Activated CD4-positive, alpha-beta T cell treated with anti-CD3 and anti-CD28 coated beads, Interleukin-2, amount 50 U/mL, for 4 hours (primary cell): ENCODE results near the gene POGK.
"Not testable (repeated sequence)": the region's sequence is repeated elsewhere in the genome, so short reads cannot be mapped to it uniquely, and the experiment has no call there.

Experiments
- DNase-seq, 2 experiments: peaks; one replicate each; pipeline ENCODE4 v3.0.0-alpha.2; 2020

Gene POGK

DNA sequence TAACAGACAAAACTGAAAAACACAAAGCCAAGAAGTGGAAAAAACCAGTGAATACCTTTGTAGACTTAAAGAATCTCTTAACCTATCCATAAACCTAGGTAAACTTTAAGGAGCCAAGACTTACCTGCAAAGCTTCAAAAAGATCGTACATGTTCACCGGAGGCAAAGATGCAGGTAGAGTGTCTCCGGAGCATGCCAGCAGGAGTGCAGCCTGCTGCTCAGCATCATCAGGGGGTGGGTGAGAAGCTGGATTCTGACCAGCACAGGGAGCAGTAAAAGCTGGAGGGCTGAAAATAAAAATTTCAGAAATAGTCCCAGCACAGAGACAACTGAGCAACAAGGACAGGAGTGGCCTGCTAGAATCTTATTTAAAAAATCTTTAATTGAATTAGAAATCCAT lies 18.7 kb downstream of the POGK start:
- DNase-seq, result no peak

DNA sequence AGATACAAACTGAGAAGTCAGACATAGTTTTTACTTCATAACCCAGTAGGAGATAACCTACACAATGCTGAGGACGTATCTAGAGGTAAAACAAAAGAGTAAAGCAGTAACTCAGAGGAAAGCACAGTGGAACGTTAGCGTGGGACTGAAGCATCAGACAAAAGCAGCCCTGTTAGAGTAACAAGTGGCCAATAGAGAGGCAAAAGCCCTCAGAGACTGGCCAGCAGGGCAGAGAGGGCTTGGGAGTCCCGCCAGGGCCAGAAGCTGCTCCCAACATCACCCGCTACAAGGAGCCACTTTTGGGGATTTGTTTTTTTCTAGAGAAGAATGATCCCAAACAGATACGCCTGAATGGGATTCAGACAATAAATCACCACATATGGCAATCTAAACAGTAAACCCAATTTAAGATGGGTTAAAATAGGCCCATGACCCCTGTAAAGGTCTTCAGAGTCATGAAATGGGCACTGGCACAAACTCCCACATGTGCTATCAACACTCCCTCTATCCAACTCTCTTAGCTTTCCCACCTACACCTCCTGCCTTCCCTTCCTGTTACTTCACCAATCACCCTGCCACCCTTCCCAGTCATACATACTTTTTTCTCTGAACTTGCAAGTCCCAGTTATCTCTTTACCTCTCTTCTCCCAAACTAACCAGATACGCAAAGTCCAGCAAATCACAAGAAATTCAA lies 19.6 kb downstream of the POGK start:
- DNase-seq, result no peak

DNA sequence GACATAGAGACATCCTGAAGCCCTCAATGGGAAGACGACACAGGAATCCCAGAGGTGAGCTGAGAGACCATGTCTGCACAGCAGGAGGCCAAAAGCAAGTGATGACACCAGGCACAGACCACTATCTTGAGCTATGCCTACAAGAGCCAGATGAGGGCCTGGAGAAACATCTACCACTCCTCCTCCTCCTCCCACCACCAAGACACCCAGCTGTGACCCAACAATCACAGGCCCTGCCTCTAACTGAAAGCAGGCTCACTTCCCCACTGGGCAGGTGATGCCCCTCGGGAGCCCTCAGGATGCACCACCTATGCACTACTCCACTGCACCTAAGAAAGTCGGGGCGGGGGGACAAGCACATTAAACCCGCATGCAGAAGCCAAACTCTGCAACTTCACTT lies 20.3 kb downstream of the POGK start:
- DNase-seq, result no peak

DNA sequence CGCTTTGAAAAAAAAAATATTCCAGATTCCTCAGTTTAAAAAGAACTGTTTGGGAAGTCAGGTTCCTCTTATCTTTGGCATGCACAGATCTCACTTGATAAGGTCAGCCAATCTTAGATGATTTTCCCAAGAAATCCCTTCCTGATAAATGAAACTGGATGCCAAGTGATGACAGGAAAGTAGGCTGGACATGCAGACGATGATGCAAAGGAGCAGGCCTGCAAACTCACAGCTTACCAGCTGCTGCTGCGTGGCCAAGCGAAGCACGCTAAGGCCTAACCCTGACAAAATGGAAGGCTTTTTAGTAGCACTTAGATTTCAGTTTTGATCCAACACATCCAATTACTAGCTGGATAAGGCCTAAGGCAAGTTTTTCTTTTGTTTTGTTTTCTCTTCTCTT lies 26.7 kb downstream of the POGK start:
- no peak for DNase-seq

DNA sequence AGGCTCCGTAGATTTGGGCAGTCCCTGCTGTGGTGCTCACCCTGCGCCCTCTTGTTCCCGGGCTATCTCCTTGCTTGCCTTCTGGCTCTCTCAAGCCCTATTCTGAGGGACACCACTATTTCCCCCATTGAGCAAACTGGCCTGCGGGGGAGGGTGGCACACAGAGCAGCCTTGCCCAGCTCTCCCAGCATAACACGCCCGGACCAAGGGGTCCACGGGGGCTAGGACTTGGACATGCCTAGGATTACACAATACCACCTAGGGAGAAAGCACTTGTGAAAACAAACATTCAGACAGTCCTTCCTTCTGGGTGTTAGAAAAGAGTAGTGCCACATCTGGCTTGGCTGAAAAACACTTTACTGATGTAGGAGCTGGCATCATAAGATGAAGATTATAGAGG lies 29.4 kb downstream of the POGK start:
- no peak for DNase-seq

DNA sequence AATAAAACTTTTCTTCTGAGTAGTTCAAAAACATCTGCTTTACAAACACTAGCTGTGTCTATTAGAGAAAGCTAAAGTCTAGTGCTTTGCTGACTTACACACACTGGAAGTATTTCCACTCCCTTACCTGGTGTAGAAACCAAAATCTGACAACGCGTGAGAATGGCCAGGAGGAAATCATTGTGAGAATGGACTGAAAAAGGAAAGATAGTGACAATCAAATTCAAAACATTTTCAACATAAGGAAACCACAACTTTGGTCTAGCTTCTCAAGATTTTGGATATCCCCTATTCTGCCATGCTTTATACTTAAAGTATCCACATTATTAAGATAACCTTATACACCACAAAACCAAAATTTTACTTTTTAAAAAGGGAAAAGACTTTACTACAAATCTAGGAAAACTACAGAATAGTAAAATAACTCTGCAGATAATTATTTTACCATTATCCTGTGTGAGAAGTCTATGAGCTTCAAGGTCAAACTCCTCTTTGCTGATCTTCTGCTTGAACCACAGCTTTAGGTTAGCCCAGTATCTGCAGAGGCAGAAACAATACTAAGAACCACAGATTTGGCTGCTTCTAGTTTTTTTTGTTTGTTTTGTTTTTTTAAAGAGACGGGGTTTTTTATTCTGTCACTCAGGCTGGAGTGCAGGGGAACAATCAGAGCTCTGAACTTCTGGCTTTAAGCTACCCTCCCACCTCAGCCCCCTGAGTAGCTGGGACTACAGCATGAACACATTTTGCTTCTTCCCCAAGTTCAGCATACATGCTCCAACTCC lies 30.2 kb downstream of the POGK start:
- DNase-seq, result no peak

DNA sequence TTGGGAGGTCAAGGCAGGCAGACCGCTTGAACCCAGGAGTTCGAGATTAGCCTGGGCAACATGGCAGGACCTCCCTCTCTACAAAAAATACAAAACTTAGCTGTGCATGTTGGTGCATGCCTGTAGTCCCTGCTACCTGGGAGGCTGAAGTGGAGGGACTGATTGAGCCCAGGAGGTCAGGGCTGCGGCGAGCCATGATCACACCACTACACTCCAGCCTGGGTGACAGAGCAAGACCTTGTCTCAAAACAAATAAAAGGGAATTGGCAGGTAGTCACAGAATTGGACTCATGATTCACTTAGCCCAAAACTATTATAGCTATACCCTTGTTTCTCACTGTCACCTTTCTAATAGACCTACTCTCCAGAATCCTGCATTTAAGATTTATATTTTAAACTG lies 31.3 kb downstream of the POGK start:
- no peak for DNase-seq

DNA sequence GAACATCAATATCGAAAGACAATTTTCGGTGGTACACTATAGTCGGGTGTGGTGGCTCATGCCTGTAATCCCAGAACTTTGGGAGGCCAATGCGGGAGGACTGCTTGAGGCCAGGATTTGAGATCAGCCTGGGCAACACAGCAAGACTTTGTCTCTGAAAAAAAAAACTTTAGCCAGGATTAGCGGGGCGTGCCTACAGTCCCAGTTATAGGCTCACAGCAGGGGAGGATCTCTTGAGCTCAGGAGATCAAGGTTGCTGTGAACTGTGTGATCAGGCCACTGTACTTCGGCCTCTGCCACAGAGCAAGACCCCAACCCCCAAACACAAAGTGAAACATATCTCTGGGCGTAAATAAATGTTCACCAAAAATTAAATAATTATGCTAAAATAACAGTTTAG lies 35.2 kb downstream of the POGK start:
- no peak for DNase-seq

DNA sequence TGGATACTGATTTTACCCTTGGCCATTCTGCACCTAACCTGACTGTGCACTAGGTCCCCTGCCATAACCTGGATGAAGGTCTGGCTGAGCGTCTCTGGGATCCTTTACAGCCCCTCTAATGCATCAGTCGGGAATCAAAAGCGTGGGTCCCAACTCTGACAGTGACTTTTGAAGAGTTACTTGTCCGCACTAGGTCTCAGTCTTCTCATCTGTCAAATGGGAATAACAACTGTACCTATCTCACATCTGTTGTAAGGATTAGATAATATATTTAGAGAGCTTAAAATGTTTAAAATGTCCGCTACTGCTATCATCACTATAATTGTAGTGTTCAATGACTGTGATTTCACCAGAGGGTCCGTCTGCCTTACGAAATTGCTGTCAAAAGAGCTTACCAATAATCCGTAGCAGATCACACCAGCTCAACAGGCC lies 36.0 kb downstream of the POGK start:
- DNase-seq, result no peak

DNA sequence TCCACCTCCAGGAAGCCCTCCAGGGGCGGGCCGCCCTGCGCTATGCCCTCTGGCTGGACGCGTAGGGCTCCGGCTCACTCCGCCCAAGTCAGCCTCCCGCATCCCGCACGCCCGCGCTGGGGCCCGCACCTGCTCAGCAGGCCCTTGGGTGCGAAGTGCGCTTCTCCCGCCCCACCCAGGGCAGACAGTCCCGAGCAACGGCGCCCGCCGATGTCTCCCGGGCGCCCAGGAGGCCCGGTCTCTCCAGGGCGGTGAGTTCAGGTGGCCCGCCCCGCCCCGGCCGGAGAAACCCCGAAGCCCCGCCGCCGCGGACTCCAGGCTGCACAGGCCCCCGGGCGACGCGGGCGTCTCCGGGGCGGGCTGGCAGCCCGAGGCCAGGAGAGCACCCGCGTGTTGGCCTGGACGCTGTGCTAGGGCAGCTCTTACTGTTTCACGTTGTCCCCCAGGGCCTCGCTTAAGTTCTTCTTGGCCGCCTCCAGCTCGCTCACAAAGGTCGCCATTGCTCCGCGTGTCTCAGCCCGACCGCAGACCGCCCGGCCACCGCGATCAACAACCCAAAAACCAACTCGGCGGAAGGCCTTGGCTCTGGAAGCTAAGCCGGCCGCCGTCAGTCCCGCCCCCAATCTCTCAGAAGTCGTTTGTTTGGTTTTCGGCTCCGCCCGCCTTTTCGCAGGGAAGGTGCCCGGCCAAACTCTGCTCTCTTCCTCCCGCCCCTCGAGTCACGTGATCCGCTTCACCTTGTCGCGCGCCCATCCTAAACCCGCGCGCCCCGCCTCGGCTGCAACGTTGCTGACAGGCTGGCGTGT lies 36.7 kb downstream of the POGK start, which contains the start of gene TADA1:
TSS of gene TADA1 (minus strand) at position 531 of the 806 bp plus-strand sequence. CDS start at position 500, 31 bp downstream.
- DNase-seq, result peak; percentile 99

DNA sequence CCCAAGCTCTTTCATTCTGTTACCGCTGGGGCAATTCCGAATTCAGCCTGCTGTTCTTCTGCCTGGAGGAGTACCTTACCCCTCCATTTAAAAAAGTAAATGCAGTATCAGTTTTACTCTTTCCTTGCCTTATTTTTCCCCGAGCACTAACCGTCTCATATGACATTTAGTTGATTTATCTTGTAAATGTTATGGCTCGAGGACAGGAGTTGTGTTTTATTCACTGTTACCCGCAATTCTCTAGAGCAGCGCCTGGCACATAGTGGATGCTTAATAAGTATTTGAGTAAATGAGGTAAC lies 37.2 kb downstream of the POGK start:
- DNase-seq, result no peak

DNA sequence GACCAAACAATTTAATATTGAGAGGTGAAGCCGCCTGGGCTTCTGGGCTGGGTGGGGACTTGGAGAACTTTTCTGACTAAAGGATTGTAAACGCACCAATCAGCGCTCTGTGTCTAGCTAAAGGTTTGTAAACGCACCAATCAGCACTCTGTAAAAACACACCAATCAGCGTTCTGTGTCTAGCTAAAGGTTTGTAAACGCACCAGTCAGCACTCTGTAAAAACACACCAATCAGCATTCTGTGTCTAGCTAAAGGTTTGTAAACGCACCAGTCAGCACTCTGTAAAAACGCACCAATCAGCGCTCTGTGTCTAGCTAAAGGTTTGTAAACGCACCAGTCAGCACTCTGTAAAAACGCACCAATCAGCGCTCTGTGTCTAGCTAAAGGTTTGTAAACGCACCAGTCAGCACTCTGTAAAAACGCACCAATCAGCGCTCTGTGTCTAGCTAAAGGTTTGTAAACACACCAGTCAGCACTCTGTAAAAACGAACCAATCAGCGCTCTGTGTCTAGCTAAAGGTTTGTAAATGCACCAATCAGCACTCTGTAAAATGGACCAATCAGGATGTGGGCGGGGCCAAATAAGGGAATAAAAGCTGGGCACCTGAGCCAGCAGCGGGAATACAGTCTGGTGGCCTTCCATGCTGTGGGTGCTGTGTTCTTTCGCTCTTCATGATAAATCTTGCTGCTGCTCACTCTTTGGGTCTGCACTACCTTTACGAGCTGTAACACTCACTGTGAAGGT lies 39.1 kb downstream of the POGK start:
- DNase-seq, result not testable (repeated sequence)

DNA sequence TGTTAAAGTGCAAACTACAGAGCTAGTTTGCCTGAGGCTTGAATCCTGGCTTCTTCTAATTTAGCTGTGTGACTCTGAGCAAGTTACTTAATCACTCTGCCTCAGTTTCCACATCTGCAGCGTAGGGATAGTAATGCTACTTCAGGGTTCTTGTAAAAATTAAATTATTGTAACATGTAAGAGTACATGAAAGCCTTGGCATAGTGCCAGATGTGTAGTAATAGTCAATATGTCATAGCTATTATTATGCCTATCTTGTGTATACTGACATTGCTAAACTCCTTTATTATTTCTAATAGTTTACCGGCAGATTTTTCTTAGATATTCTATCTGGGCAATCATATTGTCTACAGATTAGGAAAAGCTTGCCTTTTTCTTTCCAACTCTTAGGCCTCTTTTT lies 43.6 kb downstream of the POGK start:
- no peak for DNase-seq

DNA sequence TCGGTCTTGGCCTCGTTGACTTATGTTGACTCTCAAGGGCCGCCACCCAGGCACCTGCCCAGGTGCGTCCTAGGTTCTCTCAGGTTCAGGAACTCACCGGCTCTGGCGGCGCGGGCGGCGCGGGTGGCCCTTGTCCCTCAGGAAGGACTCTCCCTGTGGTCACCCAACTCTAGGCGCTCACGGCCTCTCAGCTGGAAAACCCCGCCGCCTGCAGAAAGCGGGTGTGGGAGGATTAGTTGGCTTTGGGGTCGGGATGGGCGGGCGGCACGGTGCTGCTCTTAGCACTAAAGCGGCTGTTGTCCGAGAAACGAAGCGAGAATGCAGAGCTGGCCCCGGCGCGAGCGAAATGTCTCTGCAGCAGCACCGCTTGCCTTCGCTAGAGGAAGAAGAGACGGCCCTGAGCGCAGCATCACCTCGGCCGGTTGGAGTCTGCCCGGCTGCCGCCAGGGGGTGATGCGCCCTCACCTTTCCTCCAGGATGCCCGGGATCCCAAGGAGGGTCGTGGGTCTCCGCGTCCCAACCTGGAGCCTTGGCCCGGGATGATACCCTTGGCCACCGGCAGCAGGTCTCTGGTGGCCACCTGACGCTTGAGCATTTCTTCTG lies 44.9 kb downstream of the POGK start:
- peak; percentile 2 for DNase-seq

DNA sequence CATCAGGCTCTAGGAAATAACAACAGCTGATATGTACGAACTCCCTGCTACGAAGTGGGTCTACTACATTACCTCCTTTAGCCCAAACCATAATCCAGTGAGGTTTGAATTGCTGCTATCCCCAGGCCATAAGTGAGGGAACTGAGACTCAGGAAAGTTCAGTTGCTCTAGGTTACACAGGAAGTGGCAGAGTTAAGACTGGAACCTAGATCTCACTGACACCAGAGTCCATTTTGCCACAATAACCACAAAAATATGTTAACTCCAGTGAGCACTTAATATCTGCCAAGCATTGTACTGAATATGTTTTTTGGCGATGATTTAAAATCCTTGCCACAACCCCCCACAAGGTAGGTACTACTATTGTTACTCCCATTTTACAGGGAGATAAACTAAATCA lies 45.7 kb downstream of the POGK start:
- no peak for DNase-seq

DNA sequence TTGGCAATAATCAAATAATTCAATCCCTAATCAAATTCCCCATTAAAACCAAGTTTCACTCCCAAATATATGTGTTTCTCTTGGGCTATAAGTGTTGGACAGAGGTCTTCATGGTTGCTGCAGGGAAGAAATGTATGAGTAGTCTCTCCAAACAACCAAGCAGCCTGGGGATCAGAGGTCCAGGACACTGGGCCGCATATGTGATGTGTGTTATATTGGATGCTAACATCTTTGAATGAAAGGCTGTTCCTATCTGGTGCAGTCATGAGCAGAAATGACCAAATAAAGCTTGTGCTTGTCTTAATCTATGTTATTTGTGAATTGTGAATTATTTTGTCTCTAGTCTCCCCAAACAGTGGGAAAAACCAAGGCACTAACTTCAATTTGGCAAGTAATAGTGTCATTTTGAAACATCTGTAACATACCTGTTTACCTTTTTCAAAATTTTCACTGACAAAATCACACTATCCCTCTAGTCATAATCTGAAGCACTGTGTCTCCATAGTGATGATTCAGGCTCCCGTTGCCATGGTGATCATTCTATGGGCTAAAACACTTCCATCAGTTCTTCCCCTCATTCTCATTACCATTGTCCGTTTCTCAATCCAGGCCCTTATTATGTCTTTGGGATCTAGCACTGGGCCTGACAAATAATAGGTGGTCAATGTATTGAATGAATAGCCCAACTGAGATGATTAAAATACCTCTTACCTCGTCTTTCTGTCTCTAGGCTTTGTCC lies 49.3 kb downstream of the POGK start:
- DNase-seq, result no peak

DNA sequence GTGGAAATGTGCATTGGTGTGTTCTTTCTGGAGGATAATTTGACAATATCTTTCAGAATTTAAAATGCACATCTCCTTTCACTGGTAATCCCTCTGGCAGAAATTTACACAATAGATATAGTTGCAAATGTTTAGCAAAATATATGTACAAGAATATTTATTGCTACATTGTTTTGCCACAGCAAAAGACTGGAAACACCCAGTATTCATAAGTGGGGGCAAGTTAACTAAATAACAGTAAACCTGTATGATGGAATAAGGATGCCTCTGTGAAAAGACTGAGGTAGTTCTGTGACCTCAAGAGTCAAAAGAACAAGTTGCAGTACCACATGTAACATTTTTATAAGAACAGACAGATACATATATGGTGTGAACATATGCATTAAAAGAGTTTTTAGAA lies 50.5 kb downstream of the POGK start:
- no peak for DNase-seq

DNA sequence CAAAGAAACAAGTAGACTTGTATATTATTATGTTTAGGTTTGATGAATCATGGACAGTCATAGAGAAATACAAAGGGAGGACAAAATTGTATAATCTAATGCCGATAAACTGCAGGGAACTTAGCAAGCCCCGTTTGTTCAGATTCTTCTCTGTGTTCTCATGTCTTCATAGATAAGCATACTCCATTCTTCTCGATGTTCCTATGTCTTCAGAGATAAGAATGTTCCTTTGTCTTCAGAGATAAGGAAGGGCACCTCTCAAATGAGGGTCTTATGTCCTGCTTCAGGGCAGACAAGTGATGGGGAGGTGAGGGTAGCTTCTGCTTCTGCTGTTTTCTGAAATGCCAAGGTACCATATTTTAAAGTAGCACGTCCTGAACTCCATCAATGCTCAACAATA lies 56.5 kb downstream of the POGK start:
- DNase-seq, result no peak

DNA sequence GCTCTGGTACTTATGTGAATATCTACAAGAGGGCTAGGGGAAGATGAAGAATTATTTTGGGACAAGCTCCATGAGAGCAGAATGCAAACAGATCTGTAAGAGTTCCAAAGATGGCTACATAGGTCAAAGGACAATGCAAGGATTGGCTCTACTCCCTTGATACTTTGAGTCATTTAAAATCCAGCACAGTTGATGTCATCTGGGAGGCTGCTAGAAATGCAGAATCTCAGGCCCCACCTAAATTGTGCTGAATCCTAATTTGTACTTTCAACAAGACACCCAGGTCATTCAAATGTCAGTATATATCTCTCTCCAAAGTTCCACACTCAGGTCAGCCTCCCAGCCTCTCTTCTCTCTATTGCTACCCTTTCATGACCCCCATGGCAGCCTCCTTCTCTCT lies 60.5 kb downstream of the POGK start:
- no peak for DNase-seq

DNA sequence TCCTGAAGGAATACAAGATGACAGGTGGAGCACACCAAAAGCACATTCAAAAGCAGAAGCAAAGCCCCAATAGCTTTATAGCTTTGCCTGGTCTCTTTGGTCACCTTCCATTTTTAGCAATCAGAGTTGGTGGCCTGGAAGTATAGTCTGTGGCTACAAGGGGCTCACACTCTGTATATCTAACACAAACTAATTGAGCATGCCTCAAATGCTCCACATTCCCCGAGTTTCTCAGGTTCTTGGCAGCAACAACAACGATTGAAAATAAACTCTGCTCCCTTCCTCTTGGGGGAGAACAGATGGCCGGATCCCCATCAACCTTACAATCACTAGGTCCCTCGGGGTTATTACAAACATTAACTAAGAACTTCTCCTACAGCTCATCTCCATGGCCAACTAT lies 61.7 kb downstream of the POGK start:
- DNase-seq, result no peak

DNA sequence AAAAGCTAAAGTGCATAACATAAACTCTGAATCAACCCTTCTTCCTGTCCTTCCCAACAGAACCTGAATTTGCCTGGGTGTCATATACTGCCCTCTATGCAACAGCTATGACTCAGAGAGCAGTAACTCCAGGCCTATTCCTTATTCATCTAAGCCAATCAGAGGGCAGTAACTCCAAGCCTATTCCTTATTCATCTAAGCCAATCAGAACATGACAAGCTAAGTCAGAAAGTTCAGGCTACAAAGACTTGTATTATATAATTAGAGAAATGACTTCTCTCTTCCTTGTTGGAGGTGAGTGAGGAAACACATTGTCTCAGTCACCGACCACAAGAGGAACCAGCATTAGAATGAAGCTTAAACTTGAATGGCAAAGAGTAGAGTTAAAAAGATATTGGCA lies 63.0 kb downstream of the POGK start:
- DNase-seq, result no peak

DNA sequence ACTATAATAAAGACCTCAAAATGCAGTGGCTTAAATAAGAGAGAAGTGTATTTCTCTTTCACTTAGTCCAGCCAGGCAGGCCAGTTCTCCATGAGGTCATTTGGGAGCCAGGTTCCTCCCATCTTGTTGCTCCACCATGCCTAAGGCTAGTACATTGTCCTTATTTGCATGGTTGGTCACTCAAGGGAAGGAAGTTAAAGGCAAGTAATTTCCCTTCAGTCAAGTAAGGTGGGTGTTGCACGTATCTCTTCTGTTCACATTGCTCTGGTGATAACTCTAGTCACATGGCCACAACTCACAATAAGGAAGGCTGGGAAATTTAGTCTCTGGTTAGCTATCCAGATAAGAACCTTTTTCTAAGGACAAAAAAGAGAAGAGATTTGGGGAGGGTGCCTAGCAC lies 64.0 kb downstream of the POGK start:
- DNase-seq, result no peak
